ENCODE measurements around the gene GPR162.

DNA sequence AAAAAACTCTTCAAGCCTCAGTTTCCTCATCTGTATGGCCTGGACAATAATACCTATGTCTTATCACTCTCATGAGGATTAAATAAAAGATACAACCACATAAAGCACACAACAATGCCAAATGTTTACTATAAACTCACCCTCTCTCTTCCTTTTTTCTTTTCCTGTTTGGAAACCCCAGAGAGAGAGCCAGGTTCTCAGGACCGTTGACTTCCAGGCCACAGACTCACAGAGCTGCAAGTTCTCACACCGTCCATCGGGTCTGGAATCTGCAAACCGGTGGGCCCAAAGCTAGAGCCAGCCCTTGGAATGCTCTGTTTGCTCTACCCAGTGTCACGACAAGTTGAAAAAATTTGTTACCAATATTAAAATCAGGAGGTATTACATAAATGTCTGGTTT is 36.9 kb upstream of the GPR162 start:
- TF ChIP-seq, protein P1, sequence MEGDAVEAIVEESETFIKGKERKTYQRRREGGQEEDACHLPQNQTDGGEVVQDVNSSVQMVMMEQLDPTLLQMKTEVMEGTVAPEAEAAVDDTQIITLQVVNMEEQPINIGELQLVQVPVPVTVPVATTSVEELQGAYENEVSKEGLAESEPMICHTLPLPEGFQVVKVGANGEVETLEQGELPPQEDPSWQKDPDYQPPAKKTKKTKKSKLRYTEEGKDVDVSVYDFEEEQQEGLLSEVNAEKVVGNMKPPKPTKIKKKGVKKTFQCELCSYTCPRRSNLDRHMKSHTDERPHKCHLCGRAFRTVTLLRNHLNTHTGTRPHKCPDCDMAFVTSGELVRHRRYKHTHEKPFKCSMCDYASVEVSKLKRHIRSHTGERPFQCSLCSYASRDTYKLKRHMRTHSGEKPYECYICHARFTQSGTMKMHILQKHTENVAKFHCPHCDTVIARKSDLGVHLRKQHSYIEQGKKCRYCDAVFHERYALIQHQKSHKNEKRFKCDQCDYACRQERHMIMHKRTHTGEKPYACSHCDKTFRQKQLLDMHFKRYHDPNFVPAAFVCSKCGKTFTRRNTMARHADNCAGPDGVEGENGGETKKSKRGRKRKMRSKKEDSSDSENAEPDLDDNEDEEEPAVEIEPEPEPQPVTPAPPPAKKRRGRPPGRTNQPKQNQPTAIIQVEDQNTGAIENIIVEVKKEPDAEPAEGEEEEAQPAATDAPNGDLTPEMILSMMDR (IDR thresholded peaks at IDR 0.05): no peak
- TF ChIP-seq POLR2A (IDR thresholded peaks at IDR 0.05): no peak

Data from esophagus squamous epithelium (tissue), 4 donors.